ENCODE data around the gene FAM114A1. TPM values are rescaled to one million over a fixed set of nuclear protein-coding genes. Genes with fewer than 3 reads are reported as not detected.

FAM114A1 gene
- total and polyA plus RNA-seq, 2 of the 4 experiments (the other 2 are of a cell fraction): 135 to 649 TPM

DNA sequence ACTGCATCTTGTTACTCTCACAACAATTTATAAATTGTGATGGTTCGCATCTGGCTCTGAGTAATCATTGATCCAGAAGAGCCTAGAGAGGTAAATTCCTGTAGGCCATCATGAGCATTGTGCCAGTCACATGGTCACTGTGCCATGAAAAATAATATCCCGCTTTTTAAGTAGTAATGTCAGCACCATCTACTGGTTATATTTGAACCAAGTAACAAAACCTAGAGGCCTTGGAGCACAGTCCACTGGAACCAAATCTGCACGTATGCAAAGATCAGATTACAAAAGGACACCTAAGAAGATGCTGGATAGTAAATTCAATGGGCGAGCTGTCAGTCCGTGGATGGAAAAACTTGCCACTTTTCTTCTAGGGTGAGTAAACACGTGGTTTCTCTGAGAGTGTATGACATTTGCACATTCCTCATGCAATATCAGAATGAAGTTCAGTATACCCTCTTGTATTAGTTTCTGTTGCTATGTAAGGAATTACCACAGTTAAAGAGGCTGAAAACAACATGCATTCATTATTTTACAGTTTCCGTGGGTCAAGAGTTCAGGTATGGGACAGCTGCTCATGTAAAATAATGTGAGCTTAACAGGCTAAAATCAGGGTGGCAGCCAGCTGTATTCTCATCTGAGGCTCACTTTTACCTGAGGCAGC, 26.8 kb downstream of the FAM114A1 start:
- H4K20me1 ChIP-seq (ENCODE audit: insufficient read depth, low read length): peaks cover 36% of the 10 kb centered on the region; the same call in 1 of the 2 replicates
- H3K4me3 ChIP-seq (ENCODE audit: insufficient read depth, low read depth, low read length): no peak overlapping the region
- no peak overlapping the region for H3K23ac ChIP-seq (ENCODE audit: low read depth, low read length)
- H3K56ac ChIP-seq (ENCODE audit: extremely low read depth, insufficient read depth, low read length): no peak overlapping the region
- H3K27me3 ChIP-seq (ENCODE audit: control insufficient read depth, insufficient read depth, low read length): no peaks in the 10 kb centered on the region
- H2BK15ac ChIP-seq (ENCODE audit: low read depth, low read length): no peak overlapping the region
- no peak overlapping the region for H3K4me2 ChIP-seq (ENCODE audit: low read depth, low read length)
- H4K8ac ChIP-seq (ENCODE audit: low read depth in 2 of 2, low read length in 2 of 2): no peak overlapping the region
- no peak overlapping the region for H2AK9ac ChIP-seq (replicated peaks; ENCODE audit: low read depth, low read length, poor library complexity)
- DNase-seq: peak; percentile 9
- H3K9me3 ChIP-seq (ENCODE audit: control insufficient read depth, insufficient read depth, low read length): no peaks in the 10 kb centered on the region
- H2BK5ac ChIP-seq (ENCODE audit: low read depth, low read length, poor library complexity, severe bottlenecking): no peak overlapping the region
- no peak overlapping the region for H4K91ac ChIP-seq (ENCODE audit: insufficient read depth, low read depth, low read length)
- H4K5ac ChIP-seq (ENCODE audit: low read depth, low read length): no peak overlapping the region
- H2BK20ac ChIP-seq (ENCODE audit: low read depth, low read length): no peak overlapping the region
- H3K36me3 ChIP-seq (ENCODE audit: control insufficient read depth, insufficient read depth, low read length): peaks cover 49% of the 10 kb centered on the region
- peaks cover 64 to 93% of the 10 kb centered on the region in 2 experiments for H3K79me1 ChIP-seq (ENCODE audit: low read depth in 1 of 2, low read length in 2 of 2)
- intact Hi-C loops (cut with micrococcal nuclease): no loop called here
- ChIA-PET POLR2A (ENCODE audit: unreplicated experiment) (no interaction called here), CTCF (no interaction called here)
- H3K18ac ChIP-seq (ENCODE audit: low read depth, low read length): no peak overlapping the region
- H3K4me1 ChIP-seq (ENCODE audit: control insufficient read depth, insufficient read depth, low read length): peaks cover 18% of the 10 kb centered on the region
- in situ Hi-C loops (cut with MboI; ENCODE audit: low sequenced_read_pairs): no loop called here
- H3K14ac ChIP-seq (replicated peaks; ENCODE audit: low read depth, low read length): no peak overlapping the region
- no TSS peak for BruUV-seq (replicated peaks)
- no CpG with 5 or more reads among the region's 7 CpGs for WGBS, 2 experiments (ENCODE audit: extremely low coverage in 2 of 2, insufficient read length in 1 of 2)
- H2AFZ ChIP-seq (replicated peaks; ENCODE audit: low read length, poor library complexity): no peak overlapping the region
- H2AK5ac ChIP-seq (ENCODE audit: low read depth, low read length): no peak overlapping the region
- TF ChIP-seq SMC3 (IDR thresholded peaks at IDR 0.05; ENCODE audit: low read depth, low read length) (0 out of 2 replicates have a peak, but pooled peaks have one; percentile 3), CEBPB (IDR thresholded peaks at IDR 0.05; ENCODE audit: low read depth, low read length) (no peak)
- H3K9me1 ChIP-seq (ENCODE audit: insufficient read depth, low read length): peaks cover 22% of the 10 kb centered on the region
- H2BK120ac ChIP-seq (ENCODE audit: low read depth, low read length): no peak overlapping the region
- dilution Hi-C loops (cut with HindIII; ENCODE audit: low sequenced_read_pairs, unreplicated experiment): no loop called here
- no peak overlapping the region for H3K4ac ChIP-seq (ENCODE audit: low read depth, low read length)
- no peak for ATAC-seq (ENCODE audit: low read depth)
- no peak overlapping the region for H3K9ac ChIP-seq (ENCODE audit: low read depth, low read length)
- H3K27ac ChIP-seq (ENCODE audit: insufficient read depth, low read length): no peak overlapping the region
